Measurements from ENCODE around the gene INPP5E.

Gene INPP5E

DNA sequence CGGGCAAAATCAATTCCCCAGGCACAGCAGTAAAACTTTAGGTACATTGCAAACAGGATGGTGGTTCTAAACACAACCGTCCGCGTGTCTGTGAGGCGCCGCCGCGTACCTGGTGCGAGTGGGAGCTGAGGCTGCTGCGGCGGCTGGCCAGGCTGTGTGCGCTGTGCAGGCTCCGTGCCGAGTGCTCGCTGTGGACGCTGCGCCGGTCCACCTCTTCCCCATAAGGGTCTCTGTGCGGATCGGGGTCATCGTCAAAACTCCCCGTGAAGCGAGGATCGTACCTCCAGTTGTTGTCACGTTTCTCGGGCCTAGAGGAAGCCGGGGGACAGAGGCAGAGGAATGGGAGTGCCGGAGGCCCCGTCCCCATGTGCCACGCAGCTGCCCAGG, 26.5 kb upstream of the INPP5E start:
- Histone ChIP-seq H3K14ac (ENCODE audit: low read length) (no peak overlapping the region), H3K4me1 (ENCODE audit: control insufficient read depth in 2 of 2, insufficient read depth in 1 of 2, low read depth in 1 of 2, low read length in 2 of 2) (no peaks in the 10 kb centered on the region), H2AFZ (ENCODE audit: low read length) (no peak overlapping the region), H3K23ac (ENCODE audit: low read depth, low read length, poor library complexity) (no peak overlapping the region), H3K36me3 (replicated peaks in 1 of 2; ENCODE audit: control insufficient read depth in 2 of 2, insufficient read depth in 2 of 2, low read length in 2 of 2) (peaks cover 60 to 100% of the 10 kb centered on the region in 2 donors), H3K27me3 (ENCODE audit: control insufficient read depth in 3 of 3, insufficient read depth in 3 of 3, low read depth in 1 of 3, low read length in 3 of 3) (no peaks in the 10 kb centered on the region), H3K79me1 (ENCODE audit: low read depth, low read length) (peaks cover 7% of the 10 kb centered on the region), H3K4me3 (ENCODE audit: low read length in 2 of 2) (no peak overlapping the region), H3K18ac (ENCODE audit: low read length) (no peak overlapping the region), H2AK5ac (ENCODE audit: low read depth, low read length) (no peak overlapping the region), H2BK120ac (ENCODE audit: low read depth, low read length) (no peak overlapping the region), H3K4ac (ENCODE audit: low read length) (no peak overlapping the region), H4K8ac (ENCODE audit: low read depth, low read length) (no peak overlapping the region), H4K91ac (ENCODE audit: low read depth, low read length, poor library complexity) (no peak overlapping the region), H2BK5ac (ENCODE audit: low read length) (no peak overlapping the region), H3K27ac (replicated peaks; ENCODE audit: low read length) (no peak overlapping the region), H2BK12ac (ENCODE audit: low read length) (no peak overlapping the region), H2BK15ac (ENCODE audit: low read length) (no peak overlapping the region), H3K4me2 (ENCODE audit: insufficient read depth, low read length, poor library complexity, severe bottlenecking) (no peak overlapping the region), H3K9me3 (replicated peaks in 1 of 2; ENCODE audit: control insufficient read depth in 2 of 2, insufficient read depth in 1 of 2, low read depth in 1 of 2, low read length in 2 of 2) (no peaks in the 10 kb centered on the region), H3K9ac (ENCODE audit: low read depth, low read length, poor library complexity) (no peak overlapping the region)
- DNase-seq (ENCODE audit: low spot score), result no peak
- WGBS, 2 donors (ENCODE audit: extremely low coverage in 2 of 2, insufficient read length in 2 of 2, insufficient replicate concordance in 1 of 2), result no CpG with 5 or more reads among the region's 30 CpGs

DNA sequence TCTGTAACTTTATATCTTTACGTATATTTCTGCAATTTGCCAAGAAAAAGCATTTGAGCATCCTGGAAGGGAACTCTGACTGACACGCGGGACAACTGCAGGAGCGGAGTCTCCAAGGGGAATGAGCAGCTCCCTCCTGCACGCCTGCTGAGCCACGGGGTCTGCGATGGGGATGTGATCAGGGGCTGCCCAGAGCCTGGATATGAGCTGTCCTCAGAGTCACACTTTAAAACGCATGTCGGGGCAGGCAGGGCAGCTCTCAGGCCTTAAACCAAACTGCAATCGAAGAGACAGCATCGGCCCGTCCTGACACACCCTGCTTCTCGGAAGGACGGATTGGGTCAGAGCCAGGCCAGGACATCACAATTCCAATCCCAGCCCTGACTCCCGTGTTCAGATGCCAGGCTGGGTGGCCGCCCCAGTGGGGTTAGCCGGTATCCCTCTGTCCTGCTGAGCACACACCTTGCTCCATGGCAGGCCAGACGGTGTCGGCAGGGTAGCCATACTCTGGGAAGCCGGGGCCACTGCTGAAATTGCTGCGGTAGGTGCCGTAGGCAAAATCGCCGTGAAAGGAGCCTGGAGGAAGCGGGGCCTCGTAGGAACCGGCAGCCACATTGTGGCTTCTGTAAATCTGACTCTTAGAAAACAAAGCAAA, 26.0 kb upstream of the INPP5E start:
- Histone ChIP-seq H2BK5ac (ENCODE audit: low read length) (no peak overlapping the region), H3K4me2 (ENCODE audit: insufficient read depth, low read length, poor library complexity, severe bottlenecking) (no peak overlapping the region), H3K18ac (ENCODE audit: low read length) (no peak overlapping the region), H2AFZ (ENCODE audit: low read length) (no peak overlapping the region), H3K9me3 (replicated peaks in 1 of 2; ENCODE audit: control insufficient read depth in 2 of 2, insufficient read depth in 1 of 2, low read depth in 1 of 2, low read length in 2 of 2) (no peaks in the 10 kb centered on the region), H3K79me1 (ENCODE audit: low read depth, low read length) (peaks cover 7% of the 10 kb centered on the region), H3K27ac (replicated peaks; ENCODE audit: low read length) (no peak overlapping the region), H4K91ac (ENCODE audit: low read depth, low read length, poor library complexity) (no peak overlapping the region), H3K4me3 (ENCODE audit: low read length in 2 of 2) (peak overlapping the region in 1 of 2 donors; percentile 14), H3K4me1 (ENCODE audit: control insufficient read depth in 2 of 2, insufficient read depth in 1 of 2, low read depth in 1 of 2, low read length in 2 of 2) (no peaks in the 10 kb centered on the region), H2BK12ac (ENCODE audit: low read length) (no peak overlapping the region), H4K8ac (ENCODE audit: low read depth, low read length) (peak overlapping the region; percentile 87), H2BK120ac (ENCODE audit: low read depth, low read length) (no peak overlapping the region), H2AK5ac (ENCODE audit: low read depth, low read length) (no peak overlapping the region), H3K4ac (ENCODE audit: low read length) (no peak overlapping the region), H3K23ac (ENCODE audit: low read depth, low read length, poor library complexity) (peak overlapping the region; percentile 37), H3K14ac (ENCODE audit: low read length) (no peak overlapping the region), H3K27me3 (ENCODE audit: control insufficient read depth in 3 of 3, insufficient read depth in 3 of 3, low read depth in 1 of 3, low read length in 3 of 3) (no peaks in the 10 kb centered on the region), H2BK15ac (ENCODE audit: low read length) (no peak overlapping the region), H3K9ac (ENCODE audit: low read depth, low read length, poor library complexity) (no peak overlapping the region), H3K36me3 (replicated peaks in 1 of 2; ENCODE audit: control insufficient read depth in 2 of 2, insufficient read depth in 2 of 2, low read length in 2 of 2) (peaks cover 59 to 100% of the 10 kb centered on the region in 2 donors)
- WGBS, 2 donors (ENCODE audit: extremely low coverage in 2 of 2, insufficient read length in 2 of 2, insufficient replicate concordance in 1 of 2), result no CpG with 5 or more reads among the region's 27 CpGs
- no peak for DNase-seq (ENCODE audit: low spot score)

DNA sequence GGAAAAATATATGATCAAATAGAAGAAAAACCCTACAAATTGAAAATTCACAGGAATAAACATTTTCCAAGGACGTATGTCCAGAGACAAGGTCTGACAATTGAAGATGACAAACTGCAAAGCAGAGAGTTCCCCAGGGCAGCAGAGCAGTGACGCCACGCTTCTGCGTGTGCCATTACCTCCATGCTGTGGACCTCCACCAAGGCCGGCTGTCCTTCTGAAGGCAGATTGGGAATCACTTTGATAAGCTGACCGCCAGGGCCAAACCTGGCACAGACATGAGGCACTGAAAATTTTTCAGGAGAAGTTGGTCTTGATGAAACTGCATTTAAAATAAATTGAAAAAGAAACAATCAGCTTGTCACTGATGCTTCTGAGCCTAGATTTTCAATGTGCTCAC, 24.6 kb upstream of the INPP5E start:
- Histone ChIP-seq H3K4ac (ENCODE audit: low read length) (no peak overlapping the region), H4K8ac (ENCODE audit: low read depth, low read length) (no peak overlapping the region), H3K9me3 (replicated peaks in 1 of 2; ENCODE audit: control insufficient read depth in 2 of 2, insufficient read depth in 1 of 2, low read depth in 1 of 2, low read length in 2 of 2) (no peaks in the 10 kb centered on the region), H3K4me1 (ENCODE audit: control insufficient read depth in 2 of 2, insufficient read depth in 1 of 2, low read depth in 1 of 2, low read length in 2 of 2) (no peaks in the 10 kb centered on the region), H2AFZ (ENCODE audit: low read length) (no peak overlapping the region), H3K36me3 (replicated peaks in 1 of 2; ENCODE audit: control insufficient read depth in 2 of 2, insufficient read depth in 2 of 2, low read length in 2 of 2) (peaks cover 55 to 98% of the 10 kb centered on the region in 2 donors), H3K4me2 (ENCODE audit: insufficient read depth, low read length, poor library complexity, severe bottlenecking) (no peak overlapping the region), H3K18ac (ENCODE audit: low read length) (no peak overlapping the region), H2BK15ac (ENCODE audit: low read length) (no peak overlapping the region), H4K91ac (ENCODE audit: low read depth, low read length, poor library complexity) (no peak overlapping the region), H3K4me3 (ENCODE audit: low read length in 2 of 2) (no peak overlapping the region), H3K14ac (ENCODE audit: low read length) (no peak overlapping the region), H3K23ac (ENCODE audit: low read depth, low read length, poor library complexity) (no peak overlapping the region), H2BK12ac (ENCODE audit: low read length) (no peak overlapping the region), H3K9ac (ENCODE audit: low read depth, low read length, poor library complexity) (no peak overlapping the region), H3K27me3 (ENCODE audit: control insufficient read depth in 3 of 3, insufficient read depth in 3 of 3, low read depth in 1 of 3, low read length in 3 of 3) (no peaks in the 10 kb centered on the region), H2BK5ac (ENCODE audit: low read length) (no peak overlapping the region), H2BK120ac (ENCODE audit: low read depth, low read length) (no peak overlapping the region), H2AK5ac (ENCODE audit: low read depth, low read length) (no peak overlapping the region), H3K27ac (replicated peaks; ENCODE audit: low read length) (no peak overlapping the region), H3K79me1 (ENCODE audit: low read depth, low read length) (peaks cover 6% of the 10 kb centered on the region)
- no CpG with 5 or more reads among the region's 6 CpGs for WGBS, 2 donors (ENCODE audit: extremely low coverage in 2 of 2, insufficient read length in 2 of 2, insufficient replicate concordance in 1 of 2)
- DNase-seq (ENCODE audit: low spot score), result no peak

DNA sequence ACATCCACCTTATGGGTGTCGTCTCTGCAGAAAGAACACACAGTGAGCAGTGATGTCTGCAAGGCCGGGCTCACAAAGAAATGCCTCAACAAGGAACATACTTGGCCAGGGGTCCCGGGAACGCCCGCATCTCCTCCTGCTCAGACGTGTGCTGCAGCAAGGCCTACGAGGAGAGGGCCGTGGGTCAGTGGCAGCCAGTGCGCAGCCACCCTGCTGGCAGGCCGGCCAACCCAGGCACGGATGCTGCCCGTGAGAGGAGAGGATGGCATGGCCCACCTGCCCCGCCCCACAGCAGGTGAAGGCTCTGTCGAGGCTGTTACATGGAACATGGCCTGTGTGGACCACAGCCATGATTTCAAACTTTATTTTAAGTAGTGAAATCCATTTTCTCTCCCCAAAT, 23.9 kb upstream of the INPP5E start:
- WGBS, 2 donors (ENCODE audit: extremely low coverage in 2 of 2, insufficient read length in 2 of 2, insufficient replicate concordance in 1 of 2), result no CpG with 5 or more reads among the region's 14 CpGs

More for the DNA sequence above, 23.9 kb upstream of the INPP5E start:
- DNase-seq (ENCODE audit: low spot score), result no peak
- Histone ChIP-seq H3K79me1 (ENCODE audit: low read depth, low read length) (peaks cover 6% of the 10 kb centered on the region), H2BK15ac (ENCODE audit: low read length) (no peak overlapping the region), H2AFZ (ENCODE audit: low read length) (no peak overlapping the region), H3K4me3 (ENCODE audit: low read length in 2 of 2) (no peak overlapping the region), H3K23ac (ENCODE audit: low read depth, low read length, poor library complexity) (no peak overlapping the region), H4K8ac (ENCODE audit: low read depth, low read length) (no peak overlapping the region), H3K9me3 (replicated peaks in 1 of 2; ENCODE audit: control insufficient read depth in 2 of 2, insufficient read depth in 1 of 2, low read depth in 1 of 2, low read length in 2 of 2) (no peaks in the 10 kb centered on the region), H3K27ac (replicated peaks; ENCODE audit: low read length) (no peak overlapping the region), H2BK5ac (ENCODE audit: low read length) (no peak overlapping the region), H3K9ac (ENCODE audit: low read depth, low read length, poor library complexity) (peak overlapping the region; percentile 15), H3K14ac (ENCODE audit: low read length) (no peak overlapping the region), H3K4me1 (ENCODE audit: control insufficient read depth in 2 of 2, insufficient read depth in 1 of 2, low read depth in 1 of 2, low read length in 2 of 2) (no peaks in the 10 kb centered on the region), H2AK5ac (ENCODE audit: low read depth, low read length) (no peak overlapping the region), H3K4ac (ENCODE audit: low read length) (no peak overlapping the region), H2BK120ac (ENCODE audit: low read depth, low read length) (no peak overlapping the region), H3K18ac (ENCODE audit: low read length) (no peak overlapping the region), H4K91ac (ENCODE audit: low read depth, low read length, poor library complexity) (no peak overlapping the region), H3K36me3 (replicated peaks in 1 of 2; ENCODE audit: control insufficient read depth in 2 of 2, insufficient read depth in 2 of 2, low read length in 2 of 2) (peaks cover 57 to 98% of the 10 kb centered on the region in 2 donors), H3K4me2 (ENCODE audit: insufficient read depth, low read length, poor library complexity, severe bottlenecking) (no peak overlapping the region), H3K27me3 (ENCODE audit: control insufficient read depth in 3 of 3, insufficient read depth in 3 of 3, low read depth in 1 of 3, low read length in 3 of 3) (no peaks in the 10 kb centered on the region), H2BK12ac (ENCODE audit: low read length) (no peak overlapping the region)

Measured in neuronal stem cell (in vitro differentiated cells).